SKM-1 (cell line): ENCODE measurements around the gene MLF1.

Source experiments
- DNase-seq: peaks from one replicate; lab custom pipeline; 2025; ENCODE audit not compliant: unreplicated experiment; lab: John Stamatoyannopoulos, UW

The MLF1 gene

DNA sequence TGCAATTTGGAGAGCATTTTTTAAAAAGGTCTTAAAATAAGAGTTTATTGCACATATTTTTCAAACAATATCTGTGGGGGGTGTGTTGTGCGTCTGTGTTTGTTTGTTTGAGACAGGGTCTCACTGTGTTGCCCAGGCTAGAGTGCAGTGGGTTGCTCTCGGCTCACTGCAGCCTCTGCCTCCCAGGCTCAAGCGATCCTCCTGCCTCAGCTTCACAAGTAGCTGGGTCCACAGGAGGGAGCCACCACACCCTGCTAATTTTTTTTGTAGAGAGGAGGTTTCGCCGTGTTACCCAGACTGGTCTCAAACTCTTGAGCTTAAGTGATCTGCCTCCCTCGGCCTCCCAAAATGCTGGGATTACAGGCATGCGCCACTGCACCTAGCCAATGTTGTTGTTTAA, 2.7 kb downstream of the MLF1 start:
- no peak for DNase-seq

DNA sequence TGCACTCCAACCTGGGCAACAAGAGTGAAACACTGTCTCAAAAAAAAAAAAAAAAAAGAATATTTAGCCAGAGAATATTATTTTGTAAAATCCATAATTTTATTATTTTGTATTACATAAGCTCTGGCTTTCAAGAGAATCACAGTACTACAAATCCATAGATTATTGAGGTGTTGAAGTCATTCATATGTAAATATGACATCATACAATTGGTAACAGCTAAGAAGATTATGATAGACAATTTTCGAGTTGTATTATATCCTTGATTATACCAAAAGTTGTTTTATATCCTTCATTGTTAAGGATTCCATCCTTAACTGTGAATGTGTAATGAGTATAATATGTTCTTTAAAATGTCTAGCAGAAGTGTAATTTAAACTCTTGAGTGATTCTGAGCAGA, 3.7 kb downstream of the MLF1 start:
- no peak for DNase-seq

DNA sequence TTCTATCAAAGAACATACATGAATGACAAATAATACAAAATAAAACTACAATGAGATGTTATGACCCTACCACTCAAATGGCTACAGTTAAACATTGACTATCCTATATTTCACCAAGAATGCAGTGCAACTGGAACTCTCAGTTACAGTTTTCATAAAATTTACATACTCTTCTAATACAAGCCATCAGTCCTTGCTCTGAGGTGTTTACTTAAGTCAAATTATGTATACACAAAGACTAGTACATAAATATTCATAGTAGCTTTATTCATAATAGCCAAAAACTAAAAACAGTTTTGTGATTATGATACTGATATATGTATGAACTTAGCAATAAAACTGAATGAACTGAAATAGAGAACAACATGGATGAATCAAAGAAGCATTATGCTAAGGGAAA, 19.2 kb downstream of the MLF1 start:
- no peak for DNase-seq

DNA sequence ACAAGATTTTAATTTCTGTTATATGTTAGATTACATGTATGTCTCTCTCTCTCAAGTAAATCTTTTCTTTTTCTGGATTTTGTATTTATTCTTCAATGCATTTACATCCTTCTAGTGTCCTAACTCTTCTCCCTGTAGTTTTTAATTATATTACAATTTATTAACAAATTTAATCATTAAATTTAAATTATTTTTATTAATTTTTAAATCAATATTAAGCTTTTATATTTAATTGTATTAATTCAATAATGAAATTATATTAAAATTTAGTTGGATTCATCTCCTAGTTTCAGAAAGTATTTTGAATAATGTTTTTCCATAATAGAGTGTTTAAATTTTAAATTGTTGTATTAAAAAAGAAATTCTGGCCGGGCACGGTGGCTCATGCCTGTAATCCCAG, 29.8 kb downstream of the MLF1 start:
- DNase-seq: no peak

DNA sequence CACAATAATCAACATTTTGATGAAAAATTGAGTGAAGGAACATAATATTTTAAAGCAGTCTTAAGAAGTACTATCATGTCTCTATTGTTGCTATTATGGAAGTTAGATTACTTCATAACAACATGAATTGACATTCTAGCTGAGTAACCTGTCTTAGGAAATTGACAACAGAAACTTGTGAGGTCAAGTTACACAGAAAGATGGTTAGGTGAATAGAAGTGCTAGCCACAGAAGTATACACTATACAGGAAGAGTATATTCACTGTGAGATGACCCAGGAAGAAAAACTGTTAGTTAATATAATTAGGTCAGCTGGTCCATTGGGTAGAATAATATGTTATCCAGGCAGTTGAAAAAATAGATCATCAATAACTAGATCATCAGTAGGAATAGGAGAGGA, 31.2 kb downstream of the MLF1 start:
- no peak for DNase-seq

DNA sequence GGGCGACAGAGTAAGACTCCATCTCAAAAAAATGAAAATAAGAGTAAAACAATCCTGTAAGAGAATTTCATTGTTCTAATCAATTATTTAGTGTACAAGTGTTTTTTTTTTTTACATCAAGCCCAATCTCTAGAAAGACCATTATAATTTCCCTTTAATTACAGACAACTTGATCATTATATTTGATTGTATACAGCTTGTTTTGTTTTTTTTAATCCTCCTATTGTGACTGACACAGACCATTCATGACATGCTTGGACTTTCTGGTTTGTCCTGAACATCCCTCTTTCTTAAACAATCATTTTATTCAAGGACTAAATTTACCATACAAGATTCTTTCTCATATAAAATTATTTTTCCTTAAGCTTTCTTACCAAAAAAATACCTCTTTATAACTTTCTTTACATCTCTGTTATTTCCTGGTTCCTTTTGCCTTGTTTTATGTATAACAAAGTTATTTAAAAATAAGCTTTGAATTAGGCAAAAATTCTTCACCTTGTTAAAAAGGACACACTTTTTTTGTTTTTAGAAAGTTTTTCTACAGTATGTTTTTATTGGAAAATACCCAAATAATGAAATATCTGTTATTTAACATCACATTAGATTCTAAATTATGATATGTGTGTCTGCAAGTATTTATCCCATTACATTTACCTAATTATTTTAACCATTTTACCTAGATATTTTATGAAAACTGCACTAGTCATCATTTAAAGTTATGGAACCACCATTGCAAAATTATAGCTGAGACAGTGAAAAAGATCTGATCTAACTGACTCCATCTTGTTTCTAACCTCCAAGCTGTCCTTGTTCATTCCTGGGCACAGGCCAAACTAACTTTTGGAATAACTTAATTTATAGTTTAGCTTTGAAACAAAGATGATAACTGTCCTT, 47.2 kb downstream of the MLF1 start:
- DNase-seq: no peak

DNA sequence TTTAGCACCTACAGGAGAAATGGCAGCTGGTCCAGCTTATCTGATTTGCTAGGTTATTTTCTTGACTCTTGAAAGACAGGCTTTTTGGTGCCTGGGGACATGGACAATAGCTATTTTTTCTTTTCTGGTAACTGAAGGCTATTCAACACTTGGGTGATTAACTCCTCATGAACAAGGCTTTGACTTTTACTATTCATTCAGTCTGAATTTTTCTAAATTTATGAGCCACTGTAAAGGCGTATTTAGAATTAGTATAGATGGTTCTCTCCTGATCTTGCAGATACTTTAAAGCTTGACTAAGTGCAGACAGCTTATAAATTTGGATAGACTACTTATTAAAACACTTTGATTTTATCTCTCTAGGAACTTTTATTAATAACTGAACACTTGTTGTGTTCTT, 54.9 kb downstream of the MLF1 start:
- DNase-seq: no peak

DNA sequence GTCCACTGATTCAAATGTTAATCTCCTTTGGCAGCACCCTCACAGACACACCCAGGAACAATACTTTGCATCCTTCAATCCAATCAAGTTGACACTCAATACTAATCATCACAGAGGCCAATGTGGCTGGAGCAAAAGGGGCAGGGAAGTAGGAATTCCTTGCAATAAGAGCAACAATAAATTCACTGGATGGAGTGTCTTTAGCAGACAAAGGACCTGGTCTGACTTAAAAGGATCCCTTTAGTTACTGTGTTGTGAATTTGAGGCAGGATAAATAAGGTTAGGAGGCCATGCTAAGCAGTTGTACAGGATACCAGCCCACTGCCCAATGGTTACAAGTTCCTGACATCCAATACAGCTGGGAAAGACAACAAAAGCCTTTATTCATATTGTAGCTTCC, 61.0 kb downstream of the MLF1 start:
- DNase-seq: no peak

DNA sequence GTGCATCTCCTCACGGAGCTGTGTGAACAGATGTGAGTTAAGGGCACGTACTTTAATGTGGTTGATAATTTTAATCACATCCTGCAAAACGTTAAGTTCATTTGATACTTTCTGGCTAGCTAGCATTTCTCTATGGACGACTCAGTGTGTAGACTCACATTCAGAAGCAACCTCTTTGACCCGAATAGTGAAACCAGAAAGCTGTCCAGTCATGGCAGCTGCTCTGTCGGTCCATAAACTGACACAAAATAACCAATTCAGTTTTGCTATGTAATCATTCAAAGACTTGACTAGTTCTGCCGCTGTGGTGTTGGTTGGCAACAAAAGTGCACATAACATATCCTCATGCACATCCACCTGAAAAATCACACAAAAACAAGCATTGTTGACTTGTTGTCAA, 69.7 kb downstream of the MLF1 start:
- no peak for DNase-seq

DNA sequence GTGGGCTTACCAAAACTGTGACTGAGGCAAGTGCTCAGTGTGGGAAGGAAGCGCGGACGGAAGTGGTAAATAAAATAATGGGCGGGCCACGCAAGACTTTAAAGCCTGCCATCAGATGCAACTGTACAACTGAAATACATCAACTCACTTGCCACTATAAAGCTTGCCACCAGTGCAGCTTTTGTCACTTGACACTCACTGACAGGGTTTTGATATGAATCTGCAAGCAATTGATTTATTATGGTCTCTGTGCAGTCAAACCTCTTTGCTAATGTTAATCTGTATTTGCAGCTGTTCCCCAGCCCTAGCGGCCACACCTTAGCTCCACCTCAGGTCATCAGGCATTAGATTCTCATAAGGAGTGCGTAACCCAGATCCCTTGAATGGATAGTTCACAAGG, 71.0 kb downstream of the MLF1 start:
- no peak for DNase-seq

DNA sequence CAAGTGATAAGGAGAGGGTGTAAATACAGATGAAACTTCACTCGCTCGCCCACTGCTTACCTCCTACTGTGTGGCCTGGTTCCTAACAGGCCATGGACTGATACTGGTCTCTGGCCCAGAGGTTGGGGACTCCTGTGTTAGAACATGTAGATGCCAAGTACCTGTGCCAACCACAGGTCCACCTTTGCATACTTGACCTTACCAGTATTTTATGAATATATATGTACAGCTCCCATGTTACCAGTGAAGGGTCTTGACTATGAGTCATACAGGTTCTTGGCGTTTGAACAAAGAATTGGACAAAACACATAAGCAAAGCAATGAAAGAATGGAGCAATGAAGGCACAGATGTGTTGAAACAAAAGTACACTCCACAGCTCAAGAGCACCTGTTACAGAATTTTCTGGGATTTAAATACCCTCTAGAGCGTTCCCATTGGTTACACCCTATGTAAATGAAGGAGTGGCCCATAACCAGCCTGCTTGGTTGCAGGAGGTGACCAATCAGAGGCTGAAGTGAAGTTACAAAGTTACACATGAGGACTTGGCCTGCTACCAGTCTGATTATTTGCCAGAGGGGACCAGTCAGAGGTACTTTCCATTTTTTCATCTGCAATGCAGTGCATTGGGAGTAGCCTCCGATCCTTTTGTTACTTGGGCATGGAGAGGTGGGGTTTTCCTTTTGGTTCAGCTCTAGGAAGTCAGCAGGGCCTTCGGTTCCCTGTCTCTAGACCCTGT, 71.6 kb downstream of the MLF1 start:
- no peak for DNase-seq

DNA sequence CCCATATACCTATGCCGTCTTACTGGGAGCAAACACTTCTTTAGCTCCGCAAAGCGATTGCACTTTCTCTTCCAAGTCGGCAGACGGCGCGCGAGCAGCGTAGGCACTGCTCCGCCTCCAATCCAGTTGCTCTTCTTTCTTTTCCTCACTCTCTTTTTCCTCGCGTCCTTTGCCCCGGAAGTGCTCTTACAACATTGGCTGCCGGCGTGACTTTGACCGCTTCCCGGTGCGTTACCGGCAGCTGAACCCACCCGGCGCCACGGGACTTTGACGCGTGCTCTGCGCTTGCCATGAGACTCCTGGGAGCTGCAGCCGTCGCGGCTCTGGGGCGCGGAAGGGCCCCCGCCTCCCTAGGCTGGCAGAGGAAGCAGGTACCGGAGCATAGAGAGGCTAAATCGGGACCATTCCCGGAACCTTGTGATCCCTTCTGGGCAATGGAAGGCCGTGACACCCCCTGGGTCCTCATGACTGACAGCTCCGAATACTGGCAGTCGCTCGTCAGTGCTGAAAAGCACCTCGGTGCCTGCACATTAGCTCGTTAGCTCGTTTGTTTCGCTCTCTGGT, 73.4 kb downstream of the MLF1 start, which contains the start of gene GFM1:
Gene GFM1 (plus strand): TSS at position 183 of the 564 bp plus-strand sequence. CDS start 108 bp downstream, at position 291.
- peak; percentile 99 for DNase-seq

DNA sequence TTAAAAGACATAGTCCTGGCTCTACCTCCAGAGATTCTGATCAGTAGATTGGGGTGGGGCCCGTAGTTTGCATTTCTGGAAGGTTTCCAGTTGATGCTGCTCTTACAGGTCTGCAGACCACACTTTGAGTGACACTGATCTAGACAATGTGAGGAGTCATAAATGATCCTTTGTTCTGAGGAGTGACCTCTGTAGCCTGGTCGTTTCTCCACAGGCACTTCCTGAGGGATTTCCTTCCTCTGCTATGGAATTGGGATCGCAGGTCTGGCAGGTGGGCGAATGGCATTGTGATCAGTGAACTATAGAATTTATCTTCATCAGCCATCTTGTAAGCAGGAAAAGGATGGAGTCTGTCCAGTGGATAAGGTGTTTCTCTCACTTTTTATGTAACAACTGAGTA, 78.8 kb downstream of the MLF1 start:
- no peak for DNase-seq

DNA sequence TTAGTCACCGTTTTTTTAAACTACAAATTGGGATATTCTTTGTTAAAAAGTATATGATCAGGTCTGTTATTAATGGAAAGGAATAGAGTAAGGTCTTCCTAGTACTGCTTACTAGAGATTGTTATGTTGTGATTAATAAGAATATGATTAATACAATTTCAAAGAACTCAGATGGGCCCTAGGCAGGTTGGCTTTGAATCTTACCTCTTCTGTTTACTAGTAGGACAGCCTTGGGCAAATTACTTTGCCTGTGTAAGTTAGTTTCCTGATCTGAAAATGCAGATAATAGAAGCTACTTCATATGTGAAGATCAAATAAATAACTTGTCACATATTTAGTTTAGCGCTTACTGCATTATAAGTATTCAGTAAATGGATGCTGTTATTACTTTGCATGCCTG, 80.2 kb downstream of the MLF1 start:
- no peak for DNase-seq

DNA sequence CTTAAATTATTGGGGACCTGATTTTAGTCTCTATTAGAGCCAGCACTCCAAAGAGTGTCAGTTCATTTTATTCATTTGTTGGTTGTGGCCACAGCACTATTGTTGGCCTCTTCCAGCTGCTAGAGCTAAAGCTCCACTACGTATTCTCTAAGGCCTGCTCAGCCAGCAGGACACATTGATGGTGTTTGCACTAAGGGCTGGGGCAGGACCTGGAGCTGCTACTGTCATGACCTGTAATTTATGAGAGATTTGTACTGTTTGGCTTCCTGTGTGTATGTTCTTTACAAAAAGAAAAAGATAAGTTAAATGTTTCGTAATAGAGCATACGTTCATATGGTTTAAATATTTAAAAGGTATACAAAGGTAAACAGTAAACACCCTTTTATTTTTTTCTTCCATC, 81.5 kb downstream of the MLF1 start:
- DNase-seq: no peak
